MM.1S (cell line): ENCODE results near the gene TMEM187.

Experiments
- DNase-seq: peaks from one replicate; pipeline ENCODE4 v3.0.0-alpha.2; 2015
- H2AFZ ChIP-seq: fragments of 300-600 bp; sonication (generic); 2 replicates; pipeline ENCODE4 v1.6.0; 2016; ENCODE audit warnings: antibody characterized with exemption, low read length
- H3F3A ChIP-seq: fragments of 300-600 bp; sonication (generic); 2 replicates; pipeline ENCODE4 v1.6.1; 2016; ENCODE audit warnings: mild to moderate bottlenecking, antibody characterized with exemption, low read length, moderate library complexity, mixed read lengths; ENCODE audit not compliant: insufficient read depth
- H3K27ac ChIP-seq: fragments of 300-600 bp; sonication (generic); 2 replicates; pipeline ENCODE4 v1.5.1; 2016; ENCODE audit warnings: mild to moderate bottlenecking, low read length
- H3K27me3 ChIP-seq: fragments of 300-600 bp; sonication (generic); replicated peaks from 2 replicates; pipeline ENCODE4 v1.6.0; 2016; ENCODE audit warnings: low read length; ENCODE audit not compliant: insufficient read depth
- H3K36me3 ChIP-seq: fragments of 300-600 bp; sonication (generic); replicated peaks from 2 replicates; pipeline ENCODE4 v1.6.1; 2016; ENCODE audit warnings: mild to moderate bottlenecking, low read length, mixed read lengths; ENCODE audit not compliant: insufficient read depth
- H3K4me1 ChIP-seq: fragments of 300-600 bp; sonication (generic); 2 replicates; pipeline ENCODE4 v1.6.1; 2016; ENCODE audit warnings: low read length, mixed read lengths
- H3K4me2 ChIP-seq: fragments of 300-600 bp; sonication (generic); 2 replicates; pipeline ENCODE4 v1.6.0; 2016; ENCODE audit warnings: low read depth, low read length
- H3K4me3 ChIP-seq: fragments of 300-600 bp; sonication (generic); 2 replicates; pipeline ENCODE4 v1.5.1; 2016; ENCODE audit warnings: low read length, mixed read lengths
- H3K79me2 ChIP-seq: fragments of 300-600 bp; sonication (generic); 2 replicates; pipeline ENCODE4 v1.6.1; 2016; ENCODE audit warnings: mixed run types, low read length, mixed read lengths
- H3K9ac ChIP-seq: fragments of 300-600 bp; sonication (generic); 2 replicates; pipeline ENCODE4 v1.6.1; 2016; ENCODE audit warnings: low read length, mixed read lengths
- H3K9me2 ChIP-seq: fragments of 300-600 bp; sonication (generic); replicated peaks from 2 replicates; pipeline ENCODE4 v1.6.1; 2016; ENCODE audit warnings: mild to moderate bottlenecking, low read length, mixed read lengths; ENCODE audit not compliant: insufficient read depth
- H3K9me3 ChIP-seq: fragments of 300-600 bp; sonication (generic); replicated peaks from 2 replicates; pipeline ENCODE4 v1.6.1; 2016; ENCODE audit warnings: mild to moderate bottlenecking, low read length, mixed read lengths; ENCODE audit not compliant: insufficient read depth
- H4K20me1 ChIP-seq: fragments of 300-600 bp; sonication (generic); 2 replicates; pipeline ENCODE4 v1.6.1; 2016; ENCODE audit warnings: mild to moderate bottlenecking, low read length, moderate library complexity, mixed read lengths; ENCODE audit not compliant: insufficient read depth
- EZH2 ChIP-seq: fragments of 300-600 bp; sonication (generic); optimal IDR thresholded peaks from 2 replicates; pipeline ENCODE3; 2017; ENCODE audit warnings: low read depth, mild to moderate bottlenecking, antibody characterized with exemption, low read length, mixed read lengths
- EZH2phosphoT487 ChIP-seq: fragments of 300-600 bp; sonication (generic); IDR thresholded peaks from 2 replicates; pipeline ENCODE4 v1.6.1; 2018; ENCODE audit warnings: antibody characterized with exemption, low read length
- TF ChIP-seq, protein P1 (sequence below): fragments of 300-600 bp; sonication (generic); IDR thresholded peaks from 2 replicates; pipeline ENCODE4 v1.5.1; 2016; ENCODE audit warnings: antibody characterized with exemption, low read length, mixed read lengths

Gene TMEM187

DNA sequence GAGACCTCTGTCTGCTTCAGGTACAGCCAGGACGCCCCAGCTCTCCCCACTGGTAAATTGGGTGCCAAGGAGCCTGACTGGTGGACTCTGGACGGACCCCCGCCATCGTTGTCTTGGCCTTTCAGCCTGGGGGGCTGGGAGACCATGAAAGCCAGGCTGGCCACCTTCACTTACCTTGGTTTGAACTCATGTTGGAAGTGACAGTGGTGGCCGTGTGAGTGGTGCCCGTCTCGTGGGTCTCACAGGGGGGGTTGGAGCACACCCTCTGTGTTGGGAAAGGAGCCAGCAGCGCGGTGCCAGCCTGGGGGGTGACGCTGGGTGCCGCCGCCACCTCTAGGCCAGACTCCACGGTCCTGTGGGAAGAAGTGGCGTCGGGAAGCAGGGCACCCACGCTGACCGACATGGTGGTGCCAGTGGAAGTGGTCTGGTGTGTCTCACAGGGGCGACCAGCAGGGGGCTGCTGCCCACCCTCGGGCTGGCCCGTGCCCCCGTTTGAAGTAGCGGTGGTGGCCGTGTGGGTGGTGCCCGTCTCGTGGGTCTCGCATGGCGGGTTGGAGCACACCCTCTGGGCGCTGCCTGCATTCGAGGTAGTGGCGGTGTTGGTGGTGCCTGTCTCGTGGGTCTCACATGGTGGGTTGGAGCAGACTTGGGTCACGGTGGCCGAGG lies 18.5 kb upstream of the TMEM187 start:
- Histone ChIP-seq H3K4me1 (no peaks in the 10 kb centered on the region), H3K4me2 (no peak overlapping the region), H3K27ac (no peak overlapping the region), H3K27me3 (no peaks in the 10 kb centered on the region), H3F3A (no peaks in the 10 kb centered on the region), H3K36me3 (peaks cover 5% of the 10 kb centered on the region; the same call in 1 of the 2 replicates), H3K79me2 (peaks cover 14% of the 10 kb centered on the region; the same call in 1 of the 2 replicates), H2AFZ (no peak overlapping the region), H3K4me3 (no peak overlapping the region), H4K20me1 (no peaks in the 10 kb centered on the region), H3K9ac (no peak overlapping the region), H3K9me2 (no peaks in the 10 kb centered on the region), H3K9me3 (no peaks in the 10 kb centered on the region)
- DNase-seq = no peak
- TF ChIP-seq EZH2 (no peak), EZH2phosphoT487 (no peak)
- TF ChIP-seq, protein P1, sequence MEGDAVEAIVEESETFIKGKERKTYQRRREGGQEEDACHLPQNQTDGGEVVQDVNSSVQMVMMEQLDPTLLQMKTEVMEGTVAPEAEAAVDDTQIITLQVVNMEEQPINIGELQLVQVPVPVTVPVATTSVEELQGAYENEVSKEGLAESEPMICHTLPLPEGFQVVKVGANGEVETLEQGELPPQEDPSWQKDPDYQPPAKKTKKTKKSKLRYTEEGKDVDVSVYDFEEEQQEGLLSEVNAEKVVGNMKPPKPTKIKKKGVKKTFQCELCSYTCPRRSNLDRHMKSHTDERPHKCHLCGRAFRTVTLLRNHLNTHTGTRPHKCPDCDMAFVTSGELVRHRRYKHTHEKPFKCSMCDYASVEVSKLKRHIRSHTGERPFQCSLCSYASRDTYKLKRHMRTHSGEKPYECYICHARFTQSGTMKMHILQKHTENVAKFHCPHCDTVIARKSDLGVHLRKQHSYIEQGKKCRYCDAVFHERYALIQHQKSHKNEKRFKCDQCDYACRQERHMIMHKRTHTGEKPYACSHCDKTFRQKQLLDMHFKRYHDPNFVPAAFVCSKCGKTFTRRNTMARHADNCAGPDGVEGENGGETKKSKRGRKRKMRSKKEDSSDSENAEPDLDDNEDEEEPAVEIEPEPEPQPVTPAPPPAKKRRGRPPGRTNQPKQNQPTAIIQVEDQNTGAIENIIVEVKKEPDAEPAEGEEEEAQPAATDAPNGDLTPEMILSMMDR = peak; percentile 8; the same call in 1 of the 2 replicates

DNA sequence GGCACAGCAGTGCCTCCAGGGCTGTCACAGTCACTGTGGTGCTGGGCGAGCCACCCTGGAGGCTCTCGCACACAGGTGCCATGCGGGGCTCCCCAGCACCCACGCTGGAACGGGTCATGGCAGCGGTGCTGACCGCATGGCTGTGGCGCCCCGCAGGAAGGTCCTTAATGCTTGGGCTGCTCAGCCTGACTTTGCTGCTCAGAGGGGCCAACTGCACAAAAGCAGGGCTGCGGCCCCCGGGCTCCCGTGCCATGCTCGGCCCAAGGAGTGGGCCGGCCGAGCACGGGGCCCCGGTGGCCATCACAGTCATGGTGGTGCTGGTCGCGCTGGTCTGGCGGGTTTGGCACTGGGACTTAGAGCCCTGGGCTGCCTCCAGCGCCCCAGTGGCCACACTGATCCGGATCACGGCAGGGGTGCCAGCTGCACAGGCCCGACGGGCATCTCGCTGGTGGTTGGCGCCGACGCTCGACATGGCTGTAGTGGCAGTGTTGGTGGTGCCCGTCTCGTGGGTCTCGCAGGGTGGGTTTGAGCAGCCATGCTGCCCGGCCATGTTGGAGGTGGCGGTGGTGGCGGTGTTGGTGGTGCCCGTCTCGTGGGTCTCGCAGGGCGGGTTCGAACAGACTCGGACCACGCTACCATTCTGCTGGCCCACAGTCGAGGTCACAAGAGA lies 17.9 kb upstream of the TMEM187 start:
- H3K27ac ChIP-seq = no peak overlapping the region
- TF ChIP-seq, protein P1 = no peak
- TF ChIP-seq EZH2phosphoT487 = no peak
- TF ChIP-seq EZH2 = no peak
- H3K9me2 ChIP-seq = no peaks in the 10 kb centered on the region
- H3K9ac ChIP-seq = no peak overlapping the region
- peaks cover 5% of the 10 kb centered on the region; the same call in 1 of the 2 replicates for H3K36me3 ChIP-seq
- no peak overlapping the region for H3K4me3 ChIP-seq
- H3K27me3 ChIP-seq = no peaks in the 10 kb centered on the region
- no peak for DNase-seq
- H3K79me2 ChIP-seq = peaks cover 14% of the 10 kb centered on the region; the same call in 1 of the 2 replicates
- no peaks in the 10 kb centered on the region for H3F3A ChIP-seq
- H2AFZ ChIP-seq = no peak overlapping the region
- H3K4me2 ChIP-seq = no peak overlapping the region
- no peaks in the 10 kb centered on the region for H3K4me1 ChIP-seq
- no peaks in the 10 kb centered on the region for H3K9me3 ChIP-seq
- no peaks in the 10 kb centered on the region for H4K20me1 ChIP-seq

DNA sequence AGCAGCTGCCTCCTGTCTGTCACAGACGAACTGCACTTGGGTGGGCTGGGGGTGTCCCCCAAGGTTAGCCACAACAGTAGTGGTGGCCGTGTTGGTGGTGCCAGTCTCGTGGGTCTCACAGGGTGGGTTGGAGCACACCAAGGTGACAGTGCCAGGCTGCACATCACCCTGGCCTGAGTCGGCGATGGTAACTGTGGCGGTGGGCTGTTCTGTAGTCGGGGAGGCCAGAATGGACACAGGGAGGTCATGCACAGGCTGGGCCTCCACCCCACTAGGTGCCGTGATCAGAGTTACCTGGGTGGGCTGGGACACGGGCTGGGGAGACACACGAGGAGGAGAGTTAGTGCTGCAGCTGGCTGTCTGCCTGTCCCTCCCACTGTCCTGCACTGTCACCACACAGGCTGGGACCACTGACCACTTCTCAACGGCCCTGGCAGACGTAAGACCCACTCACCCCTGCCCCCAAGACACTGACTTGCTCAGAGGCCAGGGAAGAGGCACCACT lies 17.3 kb upstream of the TMEM187 start:
- Histone ChIP-seq H3K4me2 (no peak overlapping the region), H3K79me2 (peaks cover 18% of the 10 kb centered on the region; the same call in 1 of the 2 replicates), H3K9ac (no peak overlapping the region), H3K9me3 (no peaks in the 10 kb centered on the region), H2AFZ (no peak overlapping the region), H3K4me1 (no peaks in the 10 kb centered on the region), H3K27ac (no peak overlapping the region), H3K9me2 (no peaks in the 10 kb centered on the region), H3K27me3 (no peaks in the 10 kb centered on the region), H3K4me3 (no peak overlapping the region), H4K20me1 (no peaks in the 10 kb centered on the region), H3K36me3 (peaks cover 5% of the 10 kb centered on the region; the same call in 1 of the 2 replicates), H3F3A (no peaks in the 10 kb centered on the region)
- TF ChIP-seq EZH2 = no peak
- TF ChIP-seq EZH2phosphoT487 = no peak
- no peak for DNase-seq
